ENCODE measurements around the gene NFYA. TPM values are rescaled to one million over a fixed set of nuclear protein-coding genes. Genes with fewer than 3 reads are reported as not detected.

NFYA gene
- total and polyA plus RNA-seq, 2 of the 13 experiments (the other 11 are each of a cell fraction or from before 2014, with no cell fraction given), result 16.0 to 22.9 TPM

- TF ChIP-seq NFAT5 (CRISPR knock-in tag; IDR thresholded peaks at IDR 0.05), result no peak; the same call in 1 of the 2 replicates
- TF ChIP-seq SRSF4 (IDR thresholded peaks at IDR 0.05; ENCODE audit: low read depth, low read length, poor library complexity, severe bottlenecking), result no peak
- TF ChIP-seq PHF20 (CRISPR knock-in tag; IDR thresholded peaks at IDR 0.05), result no peak
- TF ChIP-seq NFIC (IDR thresholded peaks at IDR 0.05; ENCODE audit: low read length), result no peak
- TF ChIP-seq TEAD3 (CRISPR knock-in tag; optimal IDR thresholded peaks at IDR 0.05; ENCODE audit: borderline replicate concordance), result peak; percentile 18
- TF ChIP-seq HNF4G (IDR thresholded peaks at IDR 0.05; ENCODE audit: borderline replicate concordance, low read depth, low read length), result no peak
- peak; percentile 48; the same call in 1 of the 2 replicates for TF ChIP-seq HNF4G (CRISPR knock-in tag; IDR thresholded peaks at IDR 0.05; ENCODE audit: borderline replicate concordance, low read depth)
- TF ChIP-seq PREB (CRISPR knock-in tag; IDR thresholded peaks at IDR 0.05), result peak; percentile 81; the same call in 1 of the 2 replicates
- TF ChIP-seq ZNF512 (CRISPR knock-in tag; IDR thresholded peaks at IDR 0.05), result peak; percentile 49; the same call in 1 of the 2 replicates
- no peak for TF ChIP-seq RAD51 (IDR thresholded peaks at IDR 0.05; ENCODE audit: borderline replicate concordance)
- TF ChIP-seq PLSCR1 (CRISPR knock-in tag; IDR thresholded peaks at IDR 0.05; ENCODE audit: borderline replicate concordance), result no peak
- TF ChIP-seq ZNF160 (CRISPR knock-in tag; IDR thresholded peaks at IDR 0.05), result no peak
- TF ChIP-seq SAP130 (CRISPR knock-in tag; IDR thresholded peaks at IDR 0.05; ENCODE audit: low read depth), result peak; percentile 27; the same call in 1 of the 2 replicates
- TF ChIP-seq ZNF20 (CRISPR knock-in tag; IDR thresholded peaks at IDR 0.05), result no peak
- TF ChIP-seq ZNF263 (CRISPR knock-in tag; IDR thresholded peaks at IDR 0.05), result peak; percentile 58; the same call in 1 of the 2 replicates
- no peak for TF ChIP-seq RFXANK (CRISPR knock-in tag; IDR thresholded peaks at IDR 0.05)
- no peak for TF ChIP-seq ZNF615 (CRISPR knock-in tag; IDR thresholded peaks at IDR 0.05; ENCODE audit: borderline replicate concordance)
- TF ChIP-seq MZF1 (CRISPR knock-in tag; IDR thresholded peaks at IDR 0.05; ENCODE audit: borderline replicate concordance), result no peak
- TF ChIP-seq ZNF34 (CRISPR knock-in tag; IDR thresholded peaks at IDR 0.05; ENCODE audit: borderline replicate concordance), result peak; percentile 91
- TF ChIP-seq REPIN1 (CRISPR knock-in tag; IDR thresholded peaks at IDR 0.05; ENCODE audit: borderline replicate concordance, low read depth), result peak; percentile 79; the same call in 1 of the 2 replicates
- TF ChIP-seq CBX2 (IDR thresholded peaks at IDR 0.05; ENCODE audit: low read depth, low read length), result no peak
- TF ChIP-seq CBX2 (CRISPR knock-in tag; IDR thresholded peaks at IDR 0.05; ENCODE audit: low read depth), result no peak
These were observed 44.8 kb upstream of the NFYA start (continued) for GRCh38 chr6:41027799-41028560.
